A549 treated with dexamethasone at 1 μM for 4 hours (cell line): ENCODE data around the gene PCDHGA7. TPM values are rescaled to one million over a fixed set of nuclear protein-coding genes. Genes with fewer than 3 reads are reported as not detected.

Source experiments
- total RNA-seq: library from RNA; stranded (reverse); fragments of 200-300 nt; extraction: Qiagen RNA extraction; gene quantifications from 5 replicates; pipeline ENCODE4 v1.2.3, GENCODE V29; 2022

The PCDHGA7 gene
- total RNA-seq, 1 experiment from 2014 or later, result 0.95 TPM

GRCh38 chr5:141412854-141413539, 30.5 kb downstream of the PCDHGA7 start, which contains the start of gene PCDHGA10:
Gene PCDHGA10, plus strand, starts transcription at chr5:141412987. Its CDS starts 189 bp downstream, at chr5:141413176.

GRCh38 chr5:141417494-141418172, 35.1 kb downstream of the PCDHGA7 start, which contains the start of gene PCDHGB7:
Gene PCDHGB7, plus strand, starts transcription at chr5:141417677. Its CDS starts 183 bp downstream, at chr5:141417860.

GRCh38 chr5:141420855-141421488, 38.4 kb downstream of the PCDHGA7 start, which contains the start of gene PCDHGA11:
Gene PCDHGA11, plus strand, starts transcription at chr5:141421051. Its CDS starts 177 bp downstream, at chr5:141421228.

GRCh38 chr5:141430332-141431113, 48.0 kb downstream of the PCDHGA7 start, which contains the start of gene PCDHGA12:
Gene PCDHGA12, plus strand, starts transcription at chr5:141430507. Its CDS starts 253 bp downstream, at chr5:141430760.

Other genes with a start within 250 kb of the PCDHGA7 start
- gene PCDHB5, start 247.5 kb upstream of the PCDHGA7 start, total RNA-seq, result 1.1 to 1.6 TPM (median 1.4 TPM) in 5 replicates
- gene PCDHB6, start 232.7 kb upstream of the PCDHGA7 start, total RNA-seq, result 0.74 to 1.2 TPM (median 0.88 TPM) in 5 replicates
- gene PCDHB7, start 210.1 kb upstream of the PCDHGA7 start, total RNA-seq, result 0.02 TPM in 1 of 5 replicates, not detected in the others
- gene PCDHB8, start 205.0 kb upstream of the PCDHGA7 start, total RNA-seq, result 0.15 to 0.41 TPM (median 0.29 TPM) in 5 replicates
- gene PCDHB16, start 200.4 kb upstream of the PCDHGA7 start, total RNA-seq, result 0.05 to 0.15 TPM (median 0.09 TPM) in 5 replicates
- 0.02 to 0.07 TPM in 2 of 5 replicates, not detected in the others for gene PCDHB9, start 195.6 kb upstream of the PCDHGA7 start, total RNA-seq
- gene PCDHB10, start 190.4 kb upstream of the PCDHGA7 start, total RNA-seq, result 0.06 to 0.08 TPM (median 0.07 TPM) in 3 of 5 replicates, not detected in the others
- gene PCDHB11, start 183.1 kb upstream of the PCDHGA7 start, total RNA-seq, result 0.07 to 0.08 TPM (median 0.07 TPM) in 4 of 5 replicates, not detected in the other
- 0.03 to 0.05 TPM in 2 of 5 replicates, not detected in the others for gene PCDHB12, start 174.0 kb upstream of the PCDHGA7 start, total RNA-seq
- 0.04 to 0.09 TPM (median 0.07 TPM) in 5 replicates for gene PCDHB13, start 168.8 kb upstream of the PCDHGA7 start, total RNA-seq
- 0.01 to 0.09 TPM (median 0.06 TPM) in 5 replicates for gene PCDHB14, start 159.4 kb upstream of the PCDHGA7 start, total RNA-seq
- gene PCDHB15, start 137.3 kb upstream of the PCDHGA7 start, total RNA-seq, result 0.05 to 0.16 TPM (median 0.05 TPM) in 5 replicates
- gene SLC25A2, start 78.7 kb upstream of the PCDHGA7 start, total RNA-seq, result not detected in 5 replicates
- 61.8 to 74.9 TPM (median 70.3 TPM) in 5 replicates for gene TAF7, start 62.0 kb upstream of the PCDHGA7 start, total RNA-seq
- gene PCDHGA1, start 52.2 kb upstream of the PCDHGA7 start, total RNA-seq, result 0.22 to 0.32 TPM (median 0.26 TPM) in 5 replicates
- 0.46 to 0.83 TPM (median 0.69 TPM) in 5 replicates for gene PCDHGA2, start 44.0 kb upstream of the PCDHGA7 start, total RNA-seq
- 0.02 to 0.05 TPM (median 0.03 TPM) in 4 of 5 replicates, not detected in the other for gene PCDHGA3, start 38.9 kb upstream of the PCDHGA7 start, total RNA-seq
- 1.5 to 2.2 TPM (median 1.8 TPM) in 5 replicates for gene PCDHGB1, start 32.6 kb upstream of the PCDHGA7 start, total RNA-seq
- 0.08 to 0.21 TPM (median 0.14 TPM) in 5 replicates for gene PCDHGA4, start 27.7 kb upstream of the PCDHGA7 start, total RNA-seq
- 0.05 to 0.16 TPM (median 0.11 TPM) in 5 replicates for gene PCDHGB2, start 22.7 kb upstream of the PCDHGA7 start, total RNA-seq
- 0.09 to 0.21 TPM (median 0.15 TPM) in 5 replicates for gene PCDHGA5, start 18.6 kb upstream of the PCDHGA7 start, total RNA-seq
- 0.09 to 0.43 TPM (median 0.21 TPM) in 5 replicates for gene PCDHGB3, start 12.5 kb upstream of the PCDHGA7 start, total RNA-seq
- gene PCDHGA6, start 8.9 kb upstream of the PCDHGA7 start, total RNA-seq, result 0.12 to 0.32 TPM (median 0.29 TPM) in 5 replicates
- 0.50 to 1.2 TPM (median 0.97 TPM) in 5 replicates for gene PCDHGB4, start 5.0 kb downstream of the PCDHGA7 start, total RNA-seq
- 0.03 to 0.05 TPM (median 0.04 TPM) in 3 of 5 replicates, not detected in the others for gene PCDHGA8, start 9.9 kb downstream of the PCDHGA7 start, total RNA-seq
- gene PCDHGB5, start 15.2 kb downstream of the PCDHGA7 start, total RNA-seq, result 2.0 to 2.7 TPM (median 2.5 TPM) in 5 replicates
- 0.04 to 0.07 TPM (median 0.05 TPM) in 4 of 5 replicates, not detected in the other for gene PCDHGA9, start 20.0 kb downstream of the PCDHGA7 start, total RNA-seq
- 0.08 to 0.15 TPM (median 0.13 TPM) in 5 replicates for gene PCDHGB6, start 25.3 kb downstream of the PCDHGA7 start, total RNA-seq
- gene PCDHGA10, start 30.2 kb downstream of the PCDHGA7 start, total RNA-seq, result 0.02 TPM in 2 of 5 replicates, not detected in the others
- gene PCDHGB7, start 34.9 kb downstream of the PCDHGA7 start, total RNA-seq, result 0.02 to 0.11 TPM (median 0.07 TPM) in 5 replicates
- 0.02 to 0.03 TPM in 2 of 5 replicates, not detected in the others for gene PCDHGA11, start 38.3 kb downstream of the PCDHGA7 start, total RNA-seq
- gene PCDHGA12, start 47.8 kb downstream of the PCDHGA7 start, total RNA-seq, result not detected in 5 replicates
- gene PCDHGC3, start 93.2 kb downstream of the PCDHGA7 start, total RNA-seq, result 6.1 to 7.2 TPM (median 6.6 TPM) in 5 replicates
- not detected in 5 replicates for gene PCDHGC4, start 102.3 kb downstream of the PCDHGA7 start, total RNA-seq
- 0.03 TPM in 1 of 5 replicates, not detected in the others for gene PCDHGC5, start 106.3 kb downstream of the PCDHGA7 start, total RNA-seq
- gene DIAPH1, start 236.3 kb downstream of the PCDHGA7 start, total RNA-seq, result 92.7 to 102 TPM (median 96.0 TPM) in 5 replicates